ENCODE measurements around the gene BAIAP2.

The BAIAP2 gene

DNA sequence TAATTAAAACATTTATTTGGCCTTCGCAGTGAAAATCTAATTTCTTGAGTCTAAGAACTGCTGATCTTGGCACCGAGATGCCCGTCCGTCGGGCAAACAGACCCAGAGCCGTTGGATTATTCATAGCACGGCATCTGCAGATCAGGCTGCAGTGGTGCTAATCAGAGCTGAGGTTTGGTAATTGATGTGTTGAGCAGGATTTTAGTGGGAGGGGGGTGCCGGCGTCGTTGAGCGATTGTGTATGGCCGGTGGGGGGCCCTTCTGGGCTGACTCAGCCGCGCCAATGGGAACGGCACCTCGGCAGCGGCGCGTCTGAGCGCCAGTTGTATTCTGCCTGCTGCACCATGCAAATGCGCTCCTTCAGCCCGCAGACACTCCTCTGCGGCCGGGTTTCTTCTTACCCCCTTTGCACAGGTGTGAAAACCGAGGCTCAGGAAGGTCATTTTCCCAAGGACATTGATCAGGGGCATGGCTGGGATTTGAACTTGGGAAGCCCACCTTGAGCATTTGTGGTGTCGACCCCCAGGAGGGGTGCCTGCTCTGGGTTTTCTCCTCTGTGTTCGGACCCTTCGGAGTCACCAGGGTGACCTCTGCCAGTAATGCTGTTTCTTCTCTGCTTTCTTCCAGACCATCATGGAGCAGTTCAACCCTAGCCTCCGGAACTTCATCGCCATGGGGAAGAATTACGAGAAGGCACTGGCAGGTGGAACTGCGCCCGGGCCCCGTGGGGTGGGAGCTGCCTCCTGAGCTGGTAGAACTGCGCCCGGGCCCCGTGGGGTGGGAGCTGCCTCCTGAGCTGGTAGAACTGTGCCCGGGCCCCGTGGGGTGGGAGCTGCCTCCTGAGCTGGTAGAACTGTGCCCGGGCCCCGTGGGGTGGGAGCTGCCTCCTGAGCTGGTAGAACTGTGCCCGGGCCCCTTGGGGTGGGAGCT lies 18.4 kb downstream of the BAIAP2 start:
- no peak for DNase-seq

DNA sequence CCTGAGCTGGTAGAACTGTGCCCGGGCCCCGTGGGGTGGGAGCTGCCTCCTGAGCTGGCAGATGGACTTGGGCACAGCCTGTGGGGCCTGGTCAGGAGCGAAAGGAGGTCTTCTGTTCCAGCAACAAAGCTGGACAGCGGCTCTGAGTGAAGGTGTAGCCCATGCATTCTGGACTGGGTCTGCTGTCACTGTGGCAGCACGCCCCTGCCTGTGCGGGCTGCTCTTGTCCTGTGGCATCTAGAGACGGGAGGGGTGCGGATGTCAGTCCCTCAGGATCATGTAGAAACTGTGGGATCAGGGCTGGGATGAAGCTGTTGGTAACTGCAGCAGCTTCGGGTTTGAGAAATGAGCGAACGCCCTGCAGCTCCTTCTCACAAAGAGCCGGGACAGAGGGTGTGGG lies 19.4 kb downstream of the BAIAP2 start:
- no peak for DNase-seq

DNA sequence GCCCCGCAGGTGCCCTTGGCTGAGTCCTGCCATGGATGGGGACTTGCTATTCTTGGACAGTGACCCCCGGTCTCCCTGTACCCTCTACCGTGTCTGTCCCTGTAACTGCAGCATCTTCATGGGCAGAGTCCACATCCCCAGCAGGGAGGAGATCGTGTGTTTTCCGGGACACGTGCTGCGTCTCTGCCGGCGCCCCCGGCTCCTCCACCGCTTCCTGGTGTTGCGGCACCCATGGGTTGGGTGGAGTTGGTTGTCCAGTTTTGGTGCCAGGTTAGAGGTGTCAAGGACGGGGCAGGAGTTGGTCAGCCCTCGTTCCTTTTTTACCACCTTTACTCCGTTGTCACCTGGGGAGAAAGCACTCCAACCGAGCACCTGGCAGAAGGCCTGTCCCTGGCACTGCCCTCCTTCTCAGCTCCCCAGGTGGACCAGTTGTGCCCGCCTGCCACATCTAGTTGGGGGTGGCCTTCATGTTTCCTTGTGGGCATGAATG lies 20.0 kb downstream of the BAIAP2 start:
- no peak for DNase-seq

DNA sequence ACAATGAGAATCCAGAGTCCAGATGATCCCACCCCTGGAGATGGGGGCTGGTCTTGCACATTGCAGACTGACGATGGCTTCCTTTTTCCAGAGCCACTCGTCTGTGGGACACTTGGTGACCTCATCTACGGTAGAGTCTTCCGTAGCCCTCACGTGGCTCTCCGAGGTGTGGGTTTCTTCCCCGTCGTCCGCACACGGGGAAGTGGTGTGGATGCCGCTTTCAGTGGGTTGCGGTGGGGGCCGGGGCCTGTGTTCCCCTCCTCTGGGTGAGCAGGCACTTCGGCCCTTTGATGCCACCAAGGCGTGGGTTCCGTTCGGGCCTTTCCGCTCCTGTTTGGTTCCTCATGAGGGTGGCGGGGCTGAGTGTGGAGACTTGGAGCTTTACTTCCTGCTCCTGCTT lies 21.4 kb downstream of the BAIAP2 start:
- no peak for DNase-seq

DNA sequence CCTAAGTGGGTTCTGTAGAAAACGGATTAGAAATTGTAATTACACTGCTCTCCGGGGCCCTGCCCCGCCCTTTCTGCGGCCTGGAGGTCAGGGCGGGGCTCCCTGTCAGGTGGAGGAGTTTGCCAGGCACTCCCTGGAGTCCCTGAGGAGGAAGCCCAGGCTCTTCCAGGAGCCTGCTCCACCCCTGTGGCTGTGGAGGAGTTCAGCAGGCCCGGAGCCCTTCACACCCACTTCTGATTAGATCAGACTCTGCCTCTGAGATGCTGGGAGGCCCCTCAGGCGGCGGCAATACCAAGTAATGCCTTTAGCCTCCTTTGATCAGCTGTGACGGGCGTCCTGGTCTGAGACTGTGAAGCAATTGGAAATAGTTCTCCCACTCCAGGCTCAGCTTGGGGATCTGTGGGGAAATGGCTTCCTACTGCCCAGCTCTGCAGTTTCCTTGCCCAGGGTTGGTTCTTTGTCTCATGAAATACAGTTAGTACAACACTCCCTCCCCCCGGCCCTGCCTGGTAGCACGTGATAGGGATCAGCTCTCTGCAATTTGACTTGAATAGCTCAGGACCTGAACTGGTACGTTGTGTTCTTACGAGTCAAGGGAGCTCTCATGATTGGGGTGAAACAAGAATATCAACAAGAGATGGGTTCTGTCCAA lies 22.3 kb downstream of the BAIAP2 start:
- no peak for DNase-seq

DNA sequence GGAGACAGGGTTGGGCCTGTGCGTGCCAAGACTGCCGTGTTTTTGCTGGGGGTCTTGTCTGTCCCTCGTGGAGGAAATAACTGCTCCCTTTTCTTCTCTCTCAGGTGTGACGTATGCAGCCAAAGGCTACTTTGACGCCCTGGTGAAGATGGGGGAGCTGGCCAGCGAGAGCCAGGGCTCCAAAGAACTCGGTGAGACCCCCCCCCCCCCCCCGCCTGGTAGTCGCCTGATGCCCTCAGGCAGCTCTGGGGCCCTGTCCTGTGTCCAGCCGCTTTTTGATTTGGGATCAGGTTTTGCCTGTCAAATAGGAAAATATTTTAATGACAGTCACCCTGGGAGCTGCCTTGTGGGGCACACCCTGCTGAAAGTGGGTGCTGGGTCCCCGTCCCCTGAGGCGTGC lies 22.8 kb downstream of the BAIAP2 start:
- DNase-seq, result no peak

DNA sequence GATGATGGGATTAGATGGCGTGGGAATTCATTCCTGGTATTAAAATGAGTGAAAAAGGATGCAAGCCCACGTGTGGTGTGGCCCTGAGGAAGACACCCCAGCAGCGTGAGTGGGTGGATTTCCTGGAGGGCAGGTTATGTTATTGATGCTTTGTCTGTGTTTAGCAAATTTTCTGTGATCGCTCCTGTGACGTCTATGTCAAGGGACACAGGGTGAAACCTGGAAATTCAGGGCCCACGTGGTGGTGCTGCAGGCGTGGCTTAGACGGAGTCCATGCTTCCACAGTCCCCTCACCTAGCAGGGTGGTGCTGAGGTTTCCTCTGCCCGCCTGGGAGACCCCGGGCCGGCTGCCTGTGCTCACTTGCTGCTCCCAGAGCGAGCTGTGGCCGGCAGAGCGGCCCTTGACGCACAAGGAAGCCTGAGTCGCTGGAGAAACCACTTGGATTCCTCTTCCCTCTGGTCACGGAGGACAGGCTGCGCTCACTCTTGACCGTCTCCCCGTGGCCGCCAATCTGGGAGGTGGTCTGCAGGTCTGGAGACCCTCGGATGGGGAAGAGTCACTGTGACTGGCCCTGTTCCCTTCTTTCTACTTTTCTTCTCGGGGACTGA lies 23.4 kb downstream of the BAIAP2 start:
- no peak for DNase-seq

DNA sequence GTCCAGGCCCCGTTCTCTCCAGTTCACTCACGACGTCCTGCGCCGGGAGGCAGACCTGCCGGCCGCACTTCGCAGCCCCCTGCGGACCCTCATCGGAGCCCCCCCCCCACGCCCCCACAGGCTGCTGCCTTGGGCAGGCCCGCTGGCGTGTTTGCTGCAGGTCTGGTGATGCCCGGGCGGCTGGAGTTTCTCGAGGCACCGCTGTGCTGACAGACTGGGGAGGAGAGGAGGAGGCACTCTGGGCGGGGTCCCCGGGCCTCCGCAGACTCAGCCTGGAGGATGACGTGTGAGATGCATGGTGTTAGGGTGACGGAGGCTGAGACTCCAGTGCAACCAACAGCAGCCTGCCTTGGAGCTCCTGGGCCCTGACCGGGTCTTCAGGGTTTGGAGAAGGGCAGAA lies 24.1 kb downstream of the BAIAP2 start:
- DNase-seq, result no peak

DNA sequence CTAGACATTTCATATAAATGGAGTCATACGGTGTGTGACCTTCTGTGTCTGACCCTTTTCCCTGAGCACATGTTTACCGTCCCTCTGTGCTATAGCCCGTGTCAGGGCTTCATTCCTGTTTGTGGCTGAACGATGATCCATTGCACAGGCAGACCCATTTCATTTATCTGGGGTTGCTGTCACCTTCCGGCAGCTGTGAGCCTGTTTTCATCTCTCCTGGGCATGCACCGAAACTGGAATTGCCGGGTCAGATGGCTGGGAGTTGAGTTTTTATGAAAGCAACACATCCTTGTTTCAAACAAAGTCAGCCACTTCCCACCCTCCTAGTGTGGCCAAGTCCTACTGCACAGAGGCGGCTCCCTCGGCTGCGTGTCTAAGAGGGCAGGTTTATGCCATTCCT lies 25.5 kb downstream of the BAIAP2 start:
- no peak for DNase-seq

DNA sequence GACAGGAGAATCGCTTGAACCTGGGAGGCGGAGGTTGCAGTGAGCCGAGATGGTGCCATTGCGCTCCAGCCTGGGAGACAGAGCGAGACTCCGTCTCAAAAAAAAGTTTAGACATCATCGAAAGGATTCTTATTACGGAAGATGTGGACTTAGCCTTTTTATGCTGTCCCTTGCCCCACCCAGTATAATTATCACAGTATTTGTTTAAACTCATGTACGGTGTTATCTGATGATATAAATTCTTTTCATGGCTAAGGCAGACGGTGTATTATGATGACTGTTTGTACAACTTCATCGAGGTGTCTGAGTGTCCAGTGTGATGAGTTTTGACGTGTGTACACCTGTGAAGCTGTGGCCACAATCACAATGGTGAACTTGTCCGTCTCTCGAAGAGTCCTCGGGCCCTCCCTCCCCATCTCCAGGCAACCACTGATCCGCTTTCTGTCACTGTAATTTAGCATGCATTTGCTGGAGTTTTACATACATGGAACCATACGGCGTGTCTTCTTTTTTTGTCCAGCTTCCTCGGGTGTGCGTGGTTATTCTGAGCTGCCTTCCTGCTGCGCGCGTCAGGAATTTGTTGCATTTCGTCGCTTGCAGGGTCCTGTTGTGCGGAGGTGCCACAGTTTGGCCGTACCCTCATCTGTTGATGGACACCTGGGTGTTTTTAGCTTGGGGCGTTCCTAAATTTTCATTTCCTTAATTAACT lies 26.2 kb downstream of the BAIAP2 start:
- DNase-seq, result no peak

DNA sequence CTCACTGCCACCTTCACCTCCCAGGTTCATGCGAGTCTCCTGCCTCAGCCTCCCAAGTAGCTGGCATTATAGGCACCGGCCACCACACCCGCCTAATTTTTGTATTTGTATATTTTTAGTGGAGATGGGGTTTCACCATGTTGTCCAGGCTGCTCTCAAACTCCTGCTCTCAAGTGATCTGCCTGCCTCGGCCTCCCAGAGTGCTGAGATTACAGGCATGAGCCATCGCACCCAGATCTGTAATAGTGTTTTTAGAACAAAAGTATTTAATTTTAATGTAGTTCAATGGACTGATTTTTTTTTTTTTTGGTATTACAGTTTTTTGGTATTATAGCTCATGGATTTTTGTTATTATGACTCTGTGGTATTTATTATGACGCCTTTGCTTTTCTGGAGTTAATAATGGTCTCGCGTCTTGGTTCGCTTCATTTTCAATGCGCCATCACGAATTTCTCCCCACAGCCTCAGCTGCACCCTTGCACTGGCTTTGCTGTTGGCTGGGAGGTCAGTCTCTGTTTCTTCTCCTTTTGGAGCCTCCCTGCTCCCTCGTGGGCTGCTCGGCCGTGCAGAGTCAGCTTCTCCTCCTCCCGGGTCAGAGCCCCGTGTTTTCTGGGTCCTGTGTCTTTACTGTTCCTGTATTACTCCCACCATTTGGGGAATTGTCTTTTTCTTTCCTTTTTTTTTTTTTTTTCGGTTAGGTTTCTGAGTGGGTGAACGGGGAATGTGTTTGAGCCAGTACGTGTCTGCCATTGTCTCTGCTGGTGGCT lies 27.2 kb downstream of the BAIAP2 start:
- no peak for DNase-seq

DNA sequence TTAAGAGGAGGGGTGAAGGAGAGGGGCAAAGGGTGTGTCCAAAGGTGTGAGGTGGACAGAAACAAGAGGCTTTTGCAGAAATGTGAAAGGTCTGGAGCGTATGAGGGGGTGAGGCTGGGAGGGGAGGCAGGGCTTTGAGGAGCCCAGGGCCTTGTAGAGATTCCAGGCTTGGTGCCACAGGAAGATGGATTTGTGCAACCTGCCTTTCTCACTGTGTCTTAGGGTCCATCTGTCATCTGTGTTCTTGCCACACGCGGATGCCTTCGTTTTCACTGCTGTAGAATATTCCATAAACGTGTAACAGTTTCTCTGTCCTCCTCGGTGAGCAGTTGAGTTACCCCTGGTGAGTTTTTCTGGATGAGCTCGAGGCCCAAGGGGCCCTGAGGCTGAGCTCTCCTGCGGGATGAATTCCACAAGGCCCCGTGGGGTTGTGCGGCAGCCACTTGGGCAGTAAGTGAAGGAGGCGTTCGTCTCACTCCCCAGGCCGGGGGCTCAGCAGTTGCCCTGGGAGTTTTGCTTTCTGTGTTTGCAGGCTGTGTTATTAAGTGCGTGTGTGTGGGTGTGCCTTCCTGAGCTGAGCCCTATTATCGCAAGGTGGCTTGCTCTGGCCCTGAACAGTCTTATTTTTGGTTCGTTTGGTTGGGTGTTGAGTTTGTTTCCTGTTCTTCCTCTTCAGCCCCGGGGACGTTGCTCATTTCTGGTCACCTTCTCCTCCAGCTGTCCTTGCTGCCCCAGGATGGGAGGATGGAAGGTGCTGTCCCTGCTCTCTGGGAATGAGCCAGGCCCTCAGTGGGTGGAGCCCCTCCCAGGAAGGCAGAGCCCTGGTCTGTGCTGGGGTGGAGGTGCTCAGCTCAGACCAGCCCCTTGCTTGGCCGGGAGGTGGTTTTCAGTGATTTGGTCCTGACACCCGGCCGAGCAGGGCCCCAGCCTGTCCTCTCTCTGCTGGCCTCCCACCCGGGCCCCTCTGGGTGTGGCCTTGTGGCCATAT lies 28.4 kb downstream of the BAIAP2 start:
- DNase-seq, result no peak

DNA sequence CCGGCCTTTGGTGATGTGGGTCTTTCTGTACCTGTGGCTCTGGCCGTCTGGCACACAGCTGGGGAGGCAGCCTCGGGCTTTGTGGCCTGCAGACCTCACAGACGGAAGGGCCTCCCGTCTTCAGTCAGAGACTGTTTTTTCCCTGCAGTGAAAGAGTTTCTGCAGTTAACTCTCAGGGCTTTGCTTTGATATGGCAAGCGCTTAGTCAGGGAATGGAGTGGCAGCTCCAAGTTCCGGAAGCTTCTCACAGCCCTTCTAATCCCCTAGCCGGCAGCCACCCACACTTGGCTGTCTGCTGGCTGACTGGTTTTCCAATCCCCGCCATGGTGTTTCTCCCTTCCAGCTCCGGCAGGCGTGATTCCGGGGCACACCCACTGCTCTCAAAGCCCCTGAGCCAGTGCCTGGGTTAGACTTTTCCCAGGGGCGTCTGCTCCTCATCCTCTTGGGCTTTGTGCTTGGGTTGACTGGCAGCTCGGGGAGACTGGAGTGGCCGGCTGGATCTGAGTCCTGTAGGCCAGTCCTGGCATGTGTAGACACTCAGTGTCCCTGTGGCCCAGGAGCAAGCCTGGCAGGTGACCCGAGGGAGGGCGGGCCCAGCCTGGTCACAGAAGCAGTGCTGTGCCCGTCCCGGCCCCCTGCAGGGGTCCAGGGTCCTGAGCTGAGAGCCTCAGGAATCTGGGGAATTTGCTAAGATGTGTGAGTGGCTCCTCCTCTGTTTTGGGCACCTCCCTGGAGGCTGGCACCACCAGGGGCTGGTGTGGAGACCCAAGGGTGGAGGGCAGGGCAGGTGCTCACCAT lies 29.9 kb downstream of the BAIAP2 start:
- DNase-seq, result no peak

DNA sequence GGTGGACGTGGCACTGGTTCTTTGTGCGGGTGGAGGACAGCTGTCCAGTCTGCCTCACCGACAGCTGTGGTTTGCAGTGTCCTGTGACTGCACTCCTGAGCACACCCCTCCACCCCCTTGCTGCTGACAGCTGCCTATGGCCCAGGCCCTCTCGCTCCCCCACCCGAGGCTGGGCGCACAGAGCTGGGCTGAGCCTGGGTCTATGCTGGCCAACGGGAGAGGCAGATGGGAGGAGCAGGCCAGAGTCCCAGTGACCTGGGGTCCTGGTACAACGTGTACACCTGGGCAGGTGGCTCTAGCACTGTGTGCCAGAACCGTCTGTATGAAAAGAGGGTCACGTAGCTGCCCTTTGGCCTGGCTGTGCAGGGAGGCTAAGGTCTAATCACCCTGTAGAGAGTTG lies 30.5 kb downstream of the BAIAP2 start:
- DNase-seq, result no peak

DNA sequence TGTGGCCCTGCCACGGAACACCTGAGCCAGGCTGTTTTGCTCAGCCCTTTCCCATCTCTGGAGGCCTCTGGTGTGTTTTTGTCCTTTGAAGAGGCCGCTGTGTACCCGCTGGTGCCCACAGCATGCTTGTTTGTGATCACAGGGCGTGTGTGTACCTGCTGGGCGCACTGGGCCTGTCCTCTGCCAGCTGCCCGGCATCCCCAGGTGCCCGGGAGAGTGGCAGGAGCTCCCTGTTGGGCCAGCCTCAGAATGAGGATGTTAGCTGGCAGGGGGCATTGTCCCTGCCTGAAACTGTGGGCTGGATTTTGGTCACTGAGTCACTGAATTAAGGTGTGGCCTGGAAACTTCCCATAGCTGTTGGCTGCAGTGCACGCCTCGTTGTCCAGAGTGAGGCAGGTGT lies 31.1 kb downstream of the BAIAP2 start:
- DNase-seq, result no peak

DNA sequence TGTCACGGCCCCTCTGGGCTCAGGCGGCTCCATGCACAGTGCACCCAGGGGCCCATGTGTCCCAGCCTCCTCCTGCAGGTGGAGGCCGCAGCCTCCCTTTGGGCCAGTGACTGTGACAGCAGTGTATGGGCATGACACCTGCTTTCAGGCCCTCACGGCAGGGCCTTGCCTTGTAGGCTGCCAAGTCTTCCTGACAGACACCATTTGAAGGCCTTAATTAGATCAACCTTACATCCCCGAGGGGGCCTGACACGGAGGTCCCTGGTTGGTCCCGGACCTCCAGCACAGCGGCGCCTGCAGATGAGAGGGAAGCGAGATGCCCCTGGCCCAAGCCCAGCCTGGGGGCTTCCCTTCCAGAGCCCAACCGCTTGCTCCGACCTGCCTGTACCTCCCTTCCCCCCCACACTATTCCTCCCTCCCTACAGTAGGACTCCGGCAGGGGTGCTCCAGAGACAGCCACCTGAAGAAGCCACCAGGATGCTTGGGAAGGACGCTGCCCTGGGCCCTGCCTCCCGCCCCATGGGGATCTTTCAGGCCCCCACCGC lies 31.9 kb downstream of the BAIAP2 start:
- no peak for DNase-seq

DNA sequence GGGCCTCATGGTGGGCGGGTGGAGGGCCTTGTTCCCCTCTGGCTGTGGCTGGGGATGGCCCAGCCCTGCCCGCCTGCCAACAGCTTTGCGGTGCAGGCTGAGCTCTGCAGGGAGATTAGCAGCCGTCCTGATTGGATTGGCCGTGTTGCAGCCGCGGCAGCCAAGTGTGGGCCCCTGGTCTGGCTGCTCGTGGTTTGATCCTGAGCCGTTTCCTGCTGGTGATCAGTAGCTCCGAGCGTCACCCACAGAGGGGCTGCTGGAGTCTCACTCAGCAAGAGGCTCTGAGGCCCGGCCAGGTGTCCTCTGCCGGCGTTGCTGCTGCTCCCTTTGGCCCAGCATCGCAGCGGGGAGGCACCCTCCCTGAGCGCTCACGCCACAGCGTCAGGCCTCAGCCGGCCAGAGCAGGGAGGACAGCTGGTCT lies 32.5 kb downstream of the BAIAP2 start:
- DNase-seq, result no peak

DNA sequence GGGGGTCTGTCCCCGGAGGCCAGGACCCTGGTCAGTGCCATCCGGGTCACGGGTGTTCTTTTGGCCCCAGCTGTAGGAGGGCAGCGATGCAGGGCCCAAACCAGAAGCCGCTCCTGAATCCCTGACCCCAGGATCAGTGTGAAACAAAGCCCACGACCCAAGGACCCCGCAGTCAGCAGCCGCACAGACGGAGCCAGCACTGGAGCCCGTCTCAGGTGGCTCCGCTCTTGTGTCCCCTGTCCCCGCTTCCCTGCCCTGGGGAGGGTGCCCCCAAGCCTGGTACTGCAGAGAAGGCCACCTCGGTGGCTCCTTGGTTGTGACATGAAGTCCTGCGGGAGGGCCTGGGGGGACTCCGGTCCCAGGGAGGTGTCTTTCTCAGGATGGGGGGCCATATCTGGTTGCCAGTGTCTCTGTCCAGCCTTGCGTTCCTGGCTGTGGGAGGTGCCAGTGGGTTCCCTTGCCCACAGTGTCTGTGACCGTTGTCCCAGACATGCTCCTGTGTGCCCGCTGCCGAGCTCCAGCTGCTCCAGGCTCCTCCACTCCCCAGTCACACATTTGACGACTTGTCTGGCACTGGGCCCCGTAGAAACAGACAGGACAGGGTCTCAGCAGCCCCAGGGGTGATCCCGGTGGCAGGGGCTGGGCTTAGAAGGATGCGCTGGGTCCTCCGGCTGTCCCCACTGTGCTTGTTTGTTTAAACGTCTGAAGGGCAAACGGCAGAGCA lies 33.6 kb downstream of the BAIAP2 start:
- DNase-seq, result no peak

DNA sequence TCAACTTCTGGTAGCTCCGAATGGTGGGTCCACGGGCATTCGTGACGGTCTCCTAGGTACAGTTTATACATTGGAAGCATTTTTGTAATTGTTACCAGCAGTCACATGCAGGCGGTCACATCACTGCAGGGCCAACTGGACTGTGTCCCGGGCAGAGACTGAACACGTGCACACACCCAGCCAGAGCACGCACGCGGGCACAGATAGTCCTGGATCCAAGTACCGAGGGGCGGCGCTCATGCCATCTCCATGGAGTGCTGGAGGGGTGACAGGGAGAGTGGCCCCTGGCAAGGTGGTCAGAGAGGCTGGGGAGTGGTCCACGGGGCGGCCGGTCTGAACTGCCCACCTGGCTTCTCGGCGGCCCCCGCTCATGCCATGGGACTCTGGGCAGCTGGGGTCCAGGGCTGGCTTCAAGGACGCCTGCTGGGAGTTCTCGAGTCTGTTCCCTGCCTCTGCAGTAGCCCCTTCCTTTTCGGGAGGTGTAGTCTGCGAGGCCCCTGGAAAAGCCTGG lies 34.2 kb downstream of the BAIAP2 start:
- no peak for DNase-seq

All from T-helper 1 cell (primary cell).